NCI-H226 (cell line): ENCODE measurements around the gene CYP2B6.
"Not testable (repeated sequence)": the region's sequence is repeated elsewhere in the genome, so short reads cannot be mapped to it uniquely, and the experiment has no call there.

Experiments used
- DNase-seq: peaks from one replicate; pipeline ENCODE4 v3.0.0-alpha.2; 2015

CYP2B6 gene

GRCh38 chr19:40990972-40991381 lies at the start of gene CYP2B6:
CYP2B6 (plus strand) TSS chr19:40991282; CDS start chr19:40991306, 24 bp downstream.
- DNase-seq: no peak

GRCh38 chr19:40941481-40942219 lies 49.4 kb upstream of the CYP2B6 start:
- DNase-seq: no peak

GRCh38 chr19:40945645-40946044 lies 45.4 kb upstream of the CYP2B6 start:
- no peak for DNase-seq

- DNase-seq: no peak
Observed at GRCh38 chr19:40947114-40947513, 44.0 kb upstream of the CYP2B6 start.

- no peak for DNase-seq
Observed at GRCh38 chr19:40947573-40947972, 43.5 kb upstream of the CYP2B6 start.

GRCh38 chr19:40948580-40949299 lies 42.3 kb upstream of the CYP2B6 start:
- no peak for DNase-seq

GRCh38 chr19:40954573-40954972 lies 36.5 kb upstream of the CYP2B6 start:
- no peak for DNase-seq

- DNase-seq: no peak
Observed at GRCh38 chr19:40959338-40959737, 31.7 kb upstream of the CYP2B6 start.

GRCh38 chr19:40960062-40960685 lies 30.9 kb upstream of the CYP2B6 start:
- DNase-seq: peak; percentile 55

- DNase-seq: peak; percentile 36
Observed at GRCh38 chr19:40960780-40961179, 30.3 kb upstream of the CYP2B6 start.

- DNase-seq: peak; percentile 80
Observed at GRCh38 chr19:40962460-40962961, 28.6 kb upstream of the CYP2B6 start.

GRCh38 chr19:40964361-40964760 lies 26.7 kb upstream of the CYP2B6 start:
- DNase-seq: not testable (repeated sequence)

GRCh38 chr19:40965351-40965750 lies 25.7 kb upstream of the CYP2B6 start:
- not testable (repeated sequence) for DNase-seq

GRCh38 chr19:40966591-40966990 lies 24.5 kb upstream of the CYP2B6 start:
- DNase-seq: not testable (repeated sequence)

GRCh38 chr19:40968065-40968464 lies 23.0 kb upstream of the CYP2B6 start:
- DNase-seq: not testable (repeated sequence)

GRCh38 chr19:40969721-40970120 lies 21.4 kb upstream of the CYP2B6 start:
- DNase-seq: not testable (repeated sequence)

GRCh38 chr19:40970396-40971345 lies 20.4 kb upstream of the CYP2B6 start:
- not testable (repeated sequence) for DNase-seq

GRCh38 chr19:40974633-40975037 lies 16.4 kb upstream of the CYP2B6 start:
- peak; percentile 33 for DNase-seq

- DNase-seq: no peak
Observed at GRCh38 chr19:40976134-40976533, 14.9 kb upstream of the CYP2B6 start.

- no peak for DNase-seq
Observed at GRCh38 chr19:40976724-40977123, 14.4 kb upstream of the CYP2B6 start.

- not testable (repeated sequence) for DNase-seq
Observed at GRCh38 chr19:40979759-40980158, 11.3 kb upstream of the CYP2B6 start.

GRCh38 chr19:40980743-40981442 lies 10.2 kb upstream of the CYP2B6 start:
- DNase-seq: not testable (repeated sequence)
